Mucosa of gallbladder (tissue), 1 donor: ENCODE data around the gene ARHGEF38. TPM values are rescaled to one million over a fixed set of nuclear protein-coding genes. Genes with fewer than 3 reads are reported as not detected.
"Not testable (repeated sequence)": the region's sequence is repeated elsewhere in the genome, so short reads cannot be mapped to it uniquely, and the experiment has no call there.

ENCODE experiments used
- DNase-seq: peaks from one replicate; pipeline ENCODE4 v3.0.0-alpha.2; 2020; ENCODE audit warnings: low spot score
- total RNA-seq: library from RNA; stranded (reverse); gene quantifications from one replicate; pipeline ENCODE4 v1.2.1, GENCODE V29; 2021
- donor health status: DM: no; HTN: no; CAD: no.

ARHGEF38 gene
- total RNA-seq, 1 donor from 2014 or later, result 20.4 TPM

DNA sequence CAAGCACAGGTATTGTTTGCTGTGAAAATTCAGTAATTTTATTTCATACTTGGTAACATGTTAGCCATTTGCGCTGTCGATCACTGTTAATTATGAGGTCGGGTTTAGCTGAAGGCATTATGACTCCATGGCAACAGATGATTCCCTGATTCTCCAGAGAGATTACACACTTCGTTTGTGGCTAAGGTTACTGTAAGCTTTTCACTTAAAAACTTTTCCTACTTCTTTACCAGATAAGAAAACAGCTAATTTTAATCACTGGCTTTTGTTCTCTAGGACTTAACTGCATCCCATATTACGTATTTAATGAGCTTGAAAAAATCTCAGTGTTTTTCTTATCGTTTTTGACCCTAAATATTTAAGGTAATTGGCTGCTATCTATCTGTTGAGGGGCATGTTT, 158.3 kb downstream of the ARHGEF38 start:
- DNase-seq, result no peak

- no peak for DNase-seq
Measured at GRCh38 chr4:105712766-105713165, 160.3 kb downstream of the ARHGEF38 start.

GRCh38 chr4:105714071-105714521, 161.7 kb downstream of the ARHGEF38 start:
- no peak for DNase-seq

GRCh38 chr4:105714932-105715331, 162.5 kb downstream of the ARHGEF38 start:
- no peak for DNase-seq

- DNase-seq, result no peak
Measured at GRCh38 chr4:105715692-105716278, 163.4 kb downstream of the ARHGEF38 start.

DNA sequence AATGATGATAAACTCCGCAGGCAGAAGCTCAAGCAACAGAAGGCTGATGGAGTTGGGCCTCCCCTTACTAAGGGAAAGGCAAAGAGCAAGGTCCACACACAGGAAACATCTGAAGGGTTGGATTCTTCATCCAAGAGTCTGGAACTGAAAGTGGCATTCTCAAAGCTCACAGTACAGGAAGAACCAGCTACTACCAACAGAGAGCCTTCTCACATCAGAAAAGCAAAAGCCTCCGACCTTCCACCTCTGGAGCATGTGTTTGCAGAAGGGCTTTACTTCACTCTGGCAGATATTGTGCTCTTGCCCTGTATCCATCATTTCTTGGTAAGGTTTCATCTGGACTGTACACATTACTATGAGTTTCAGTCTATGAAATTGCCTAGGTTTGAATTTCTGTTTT, 166.8 kb downstream of the ARHGEF38 start:
- no peak for DNase-seq

DNA sequence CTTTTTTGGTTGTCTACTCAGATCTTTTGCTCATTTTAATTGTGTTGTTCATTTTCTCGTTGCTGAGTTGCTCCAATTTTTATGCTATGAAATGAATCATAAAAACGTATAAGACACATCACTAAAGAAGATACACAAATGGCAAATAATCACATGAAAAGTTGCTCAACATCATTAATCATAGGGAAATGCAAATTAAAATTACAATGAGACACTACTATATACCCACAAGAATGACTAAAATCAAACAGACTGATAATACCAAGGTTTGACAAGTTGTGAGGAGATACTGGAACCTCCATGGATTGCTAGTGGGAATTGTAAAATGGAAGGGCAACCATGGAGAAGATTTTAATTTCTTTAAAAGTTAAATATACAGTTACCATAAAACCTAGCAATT, 173.2 kb downstream of the ARHGEF38 start:
- DNase-seq, result no peak

- DNase-seq, result not testable (repeated sequence)
Measured at GRCh38 chr4:105729895-105730294, 177.5 kb downstream of the ARHGEF38 start.

Other genes with a start within 250 kb of the ARHGEF38 start
- 82.0 TPM for gene PPA2, start 78.6 kb upstream of the ARHGEF38 start, total RNA-seq
- 16.3 TPM for gene INTS12, start 156.1 kb downstream of the ARHGEF38 start, total RNA-seq
- 12.8 TPM for gene GSTCD, start 156.2 kb downstream of the ARHGEF38 start, total RNA-seq